Cardiac muscle cell (in vitro differentiated cells and primary cell): ENCODE measurements around the gene BRINP1. TPM values are rescaled to one million over a fixed set of nuclear protein-coding genes. Genes with fewer than 3 reads are reported as not detected.

Experiments used
- DNase-seq, 2 donors: peaks; one replicate each; pipeline versions ENCODE4 v3.0.0 to v3.0.0-alpha.2; 2010 to 2017; ENCODE audit warnings: low read depth in 1 of 2, low spot score in 1 of 2
- H3K27ac ChIP-seq: fragments of 200-600 bp; sonication (generic); 2 replicates; pipeline ENCODE4 v1.5.1; 2016
- H3K27me3 ChIP-seq: fragments of 200-600 bp; sonication (generic); 2 replicates; pipeline ENCODE4 v1.6.0; 2016; ENCODE audit warnings: control low read depth
- H3K36me3 ChIP-seq: fragments of 200-600 bp; sonication (generic); 2 replicates; pipeline ENCODE4 v1.5.1; 2016; ENCODE audit warnings: control low read depth
- H3K4me1 ChIP-seq: fragments of 200-600 bp; sonication (generic); 2 replicates; pipeline ENCODE4 v1.8.1; 2017; ENCODE audit warnings: low read depth, mild to moderate bottlenecking, mixed run types
- H3K4me3 ChIP-seq: fragments of 200-600 bp; sonication (generic); 2 replicates; pipeline ENCODE4 v1.5.1; 2016; ENCODE audit warnings: mild to moderate bottlenecking
- H3K9me3 ChIP-seq: fragments of 200-600 bp; sonication (generic); 2 replicates; pipeline ENCODE4 v1.5.1; 2017; ENCODE audit warnings: low read depth, mild to moderate bottlenecking, control low read depth
- CTCF ChIP-seq: IDR thresholded peaks from 2 replicates; pipeline ENCODE4 v1.5.1; 2012; ENCODE audit warnings: low read depth, mild to moderate bottlenecking, low read length
- polyA plus RNA-seq: library from polyadenylated mRNA; unstranded; fragments of >200 nt; fragmentation: Nextera tagmentation; extraction: Ambion mirVana; gene quantifications from 2 replicates; pipeline ENCODE4 v1.2.1, GENCODE V29; 2016
- total RNA-seq: library from RNA; depleted of rRNA; stranded (reverse); fragments of >200 nt; gene quantifications from 2 replicates; pipeline ENCODE4 v1.2.3, GENCODE V29; 2016

Gene BRINP1
- total and polyA plus RNA-seq, 2 experiments from 2014 or later: 4.5 to 5.2 TPM

GRCh38 chr9:119337573-119337972, 31.7 kb downstream of the BRINP1 start:
- no peak overlapping the region for H3K27ac ChIP-seq
- no peak for DNase-seq
- no peaks in the 10 kb centered on the region for H3K9me3 ChIP-seq
- H3K4me3 ChIP-seq: no peak overlapping the region
- no peak for TF ChIP-seq CTCF
- no peaks in the 10 kb centered on the region for H3K27me3 ChIP-seq
- H3K36me3 ChIP-seq: no peaks in the 10 kb centered on the region
- H3K4me1 ChIP-seq: peaks cover 49% of the 10 kb centered on the region

- H3K36me3 ChIP-seq: no peaks in the 10 kb centered on the region
- H3K27me3 ChIP-seq: no peaks in the 10 kb centered on the region
- H3K4me1 ChIP-seq: peaks cover 45% of the 10 kb centered on the region
- DNase-seq: no peak
- peak overlapping the region; percentile 84 for H3K27ac ChIP-seq
- no peaks in the 10 kb centered on the region for H3K9me3 ChIP-seq
- H3K4me3 ChIP-seq: no peak overlapping the region
- no peak for TF ChIP-seq CTCF
Observed at GRCh38 chr9:119334745-119335144, 34.5 kb downstream of the BRINP1 start.

- no peaks in the 10 kb centered on the region for H3K9me3 ChIP-seq
- no peaks in the 10 kb centered on the region for H3K36me3 ChIP-seq
- H3K4me3 ChIP-seq: no peak overlapping the region
- peak overlapping the region; percentile 84 for H3K27ac ChIP-seq
- peaks cover 45% of the 10 kb centered on the region for H3K4me1 ChIP-seq
- H3K27me3 ChIP-seq: no peaks in the 10 kb centered on the region
- DNase-seq: peak in 1 of 2 donors; percentile 40
- no peak for TF ChIP-seq CTCF
Observed at GRCh38 chr9:119333507-119334229, 35.6 kb downstream of the BRINP1 start.

- no peak for TF ChIP-seq CTCF
- peak in 1 of 2 donors; percentile 61 for DNase-seq
- Histone ChIP-seq H3K27me3 (no peaks in the 10 kb centered on the region), H3K27ac (peak overlapping the region; percentile 84), H3K36me3 (no peaks in the 10 kb centered on the region), H3K4me1 (peaks cover 40% of the 10 kb centered on the region), H3K4me3 (no peak overlapping the region), H3K9me3 (no peaks in the 10 kb centered on the region)
Observed at GRCh38 chr9:119332522-119332921, 36.7 kb downstream of the BRINP1 start.

GRCh38 chr9:119322184-119322583, 47.1 kb downstream of the BRINP1 start:
- TF ChIP-seq CTCF: no peak
- H3K36me3 ChIP-seq: no peaks in the 10 kb centered on the region
- H3K27ac ChIP-seq: peak overlapping the region; percentile 67
- H3K4me1 ChIP-seq: peaks cover 13% of the 10 kb centered on the region
- H3K9me3 ChIP-seq: no peaks in the 10 kb centered on the region
- H3K27me3 ChIP-seq: no peaks in the 10 kb centered on the region
- no peak overlapping the region for H3K4me3 ChIP-seq
- DNase-seq: peak in 1 of 2 donors; percentile 74
